Fibroblast of villous mesenchyme (primary cell): ENCODE data around the gene CCDC120. TPM values are rescaled to one million over a fixed set of nuclear protein-coding genes. Genes with fewer than 3 reads are reported as not detected.

ENCODE experiments used
- DNase-seq: peaks from one replicate; pipeline ENCODE4 v3.0.0-alpha.2; 2010; ENCODE audit warnings: low read depth
- H3K4me3 ChIP-seq: 2 replicates; pipeline ENCODE4 v1.5.1; 2011; ENCODE audit warnings: low read depth, mild to moderate bottlenecking, low read length
- total RNA-seq: library from RNA; depleted of rRNA; stranded (reverse); fragments of >200 nt; gene quantifications from 2 replicates; pipeline ENCODE4 v1.2.3, GENCODE V29; 2012
- TF ChIP-seq, protein P1 (sequence below): IDR thresholded peaks from 2 replicates; pipeline ENCODE4 v1.5.1; 2012; ENCODE audit warnings: low read depth, mild to moderate bottlenecking, low read length; ENCODE audit not compliant: insufficient read depth

Gene CCDC120
- total RNA-seq, 1 donor = 0.86 TPM

DNA sequence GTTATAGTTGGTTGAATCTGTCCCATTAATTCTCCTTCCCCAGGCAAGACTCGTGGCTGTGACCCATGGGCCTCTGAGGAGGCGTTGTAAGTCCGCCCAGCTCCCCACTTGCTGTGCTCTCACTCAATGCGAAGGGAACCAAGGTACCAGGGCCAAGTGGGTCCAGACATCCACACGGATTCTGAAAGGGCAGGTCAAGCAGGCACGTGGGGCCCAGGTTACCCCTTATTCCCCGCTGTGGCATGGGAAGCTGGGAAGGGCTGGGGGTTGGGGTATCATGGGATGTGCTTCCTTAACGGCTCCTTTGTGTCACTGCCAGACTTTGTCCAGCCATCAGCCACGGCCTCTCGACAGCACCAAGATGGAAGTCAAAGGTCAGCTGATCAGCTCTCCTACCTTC is 3.1 kb downstream of the CCDC120 start:
- TF ChIP-seq, protein P1, sequence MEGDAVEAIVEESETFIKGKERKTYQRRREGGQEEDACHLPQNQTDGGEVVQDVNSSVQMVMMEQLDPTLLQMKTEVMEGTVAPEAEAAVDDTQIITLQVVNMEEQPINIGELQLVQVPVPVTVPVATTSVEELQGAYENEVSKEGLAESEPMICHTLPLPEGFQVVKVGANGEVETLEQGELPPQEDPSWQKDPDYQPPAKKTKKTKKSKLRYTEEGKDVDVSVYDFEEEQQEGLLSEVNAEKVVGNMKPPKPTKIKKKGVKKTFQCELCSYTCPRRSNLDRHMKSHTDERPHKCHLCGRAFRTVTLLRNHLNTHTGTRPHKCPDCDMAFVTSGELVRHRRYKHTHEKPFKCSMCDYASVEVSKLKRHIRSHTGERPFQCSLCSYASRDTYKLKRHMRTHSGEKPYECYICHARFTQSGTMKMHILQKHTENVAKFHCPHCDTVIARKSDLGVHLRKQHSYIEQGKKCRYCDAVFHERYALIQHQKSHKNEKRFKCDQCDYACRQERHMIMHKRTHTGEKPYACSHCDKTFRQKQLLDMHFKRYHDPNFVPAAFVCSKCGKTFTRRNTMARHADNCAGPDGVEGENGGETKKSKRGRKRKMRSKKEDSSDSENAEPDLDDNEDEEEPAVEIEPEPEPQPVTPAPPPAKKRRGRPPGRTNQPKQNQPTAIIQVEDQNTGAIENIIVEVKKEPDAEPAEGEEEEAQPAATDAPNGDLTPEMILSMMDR = no peak
- DNase-seq = no peak
- H3K4me3 ChIP-seq = no peak overlapping the region

DNA sequence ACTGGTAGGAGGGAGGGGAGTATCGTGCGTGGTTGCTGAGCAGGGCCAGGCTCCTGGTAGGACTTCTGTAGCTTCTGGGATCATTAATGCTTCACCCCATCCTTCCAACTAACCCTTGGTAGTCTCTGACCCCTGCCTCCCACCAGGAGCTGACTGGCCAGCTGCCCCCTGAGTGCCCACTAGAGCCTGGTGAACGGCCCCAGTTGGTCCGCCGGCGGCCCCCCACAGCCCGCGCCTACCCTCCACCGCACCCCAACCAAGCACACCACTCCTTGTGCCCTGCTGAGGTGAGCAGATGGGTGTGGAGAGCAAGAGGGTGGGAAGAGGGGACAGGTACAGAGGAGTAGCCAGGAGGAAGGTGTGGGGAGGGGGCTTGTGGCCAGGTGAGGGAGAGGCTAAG is 4.9 kb downstream of the CCDC120 start:
- DNase-seq = no peak
- TF ChIP-seq, protein P1 = no peak
- no peak overlapping the region for H3K4me3 ChIP-seq

DNA sequence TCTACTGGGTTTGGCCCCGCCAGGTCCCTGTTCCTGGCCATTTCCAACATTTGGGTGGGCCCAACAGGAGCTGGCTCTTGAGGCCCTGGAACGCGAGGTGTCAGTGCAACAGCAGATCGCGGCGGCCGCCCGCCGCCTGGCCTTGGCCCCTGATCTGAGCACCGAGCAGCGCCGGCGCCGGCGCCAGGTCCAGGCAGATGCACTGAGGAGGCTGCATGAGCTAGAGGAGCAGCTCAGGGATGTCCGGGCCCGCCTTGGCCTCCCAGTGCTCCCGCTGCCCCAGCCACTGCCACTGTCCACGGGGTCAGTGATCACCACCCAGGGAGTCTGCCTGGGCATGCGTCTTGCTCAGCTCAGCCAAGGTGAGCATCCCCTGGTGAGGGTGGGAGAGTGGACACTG is 5.5 kb downstream of the CCDC120 start:
- no peak for DNase-seq
- TF ChIP-seq, protein P1 = no peak
- no peak overlapping the region for H3K4me3 ChIP-seq

DNA sequence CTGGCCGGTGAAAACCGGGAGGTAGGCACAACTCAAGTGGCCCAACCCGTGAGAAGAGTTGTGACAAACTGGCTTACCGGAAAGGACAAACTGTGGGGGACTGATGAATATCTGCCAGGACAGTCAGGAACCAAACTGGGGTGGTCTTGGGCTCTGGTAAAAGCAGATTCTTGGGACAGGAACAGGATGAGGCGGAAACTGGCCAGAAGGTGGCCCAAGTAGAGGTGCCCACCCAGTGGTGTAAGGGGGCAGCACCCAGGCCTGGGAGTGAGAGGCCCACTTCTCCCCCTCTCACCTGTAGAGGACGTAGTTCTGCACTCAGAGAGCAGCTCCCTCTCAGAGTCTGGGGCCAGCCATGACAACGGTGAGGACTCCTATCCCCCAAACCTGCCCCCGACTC is 5.9 kb downstream of the CCDC120 start:
- no peak for DNase-seq
- TF ChIP-seq, protein P1 = no peak
- no peak overlapping the region for H3K4me3 ChIP-seq

DNA sequence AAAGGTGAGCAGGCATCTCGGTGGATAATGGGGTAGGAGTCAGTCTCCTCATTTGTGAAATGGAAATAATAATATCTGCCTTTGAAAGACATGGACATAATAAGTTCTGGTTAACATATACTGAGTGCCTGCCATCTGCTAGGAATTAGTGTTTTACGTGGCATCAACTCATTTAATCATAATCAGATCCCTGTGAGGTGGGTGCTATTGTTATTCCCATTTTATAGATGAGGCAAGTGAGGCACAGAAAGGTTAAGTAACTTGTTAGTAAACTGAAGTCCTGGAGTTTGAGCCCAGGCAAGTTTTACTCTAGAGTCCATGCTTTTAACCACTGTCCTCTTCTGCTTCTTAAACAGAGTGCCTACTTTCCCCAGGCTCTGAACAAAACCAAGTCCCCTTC is 7.5 kb downstream of the CCDC120 start:
- H3K4me3 ChIP-seq = no peak overlapping the region
- TF ChIP-seq, protein P1 = no peak
- DNase-seq = no peak

DNA sequence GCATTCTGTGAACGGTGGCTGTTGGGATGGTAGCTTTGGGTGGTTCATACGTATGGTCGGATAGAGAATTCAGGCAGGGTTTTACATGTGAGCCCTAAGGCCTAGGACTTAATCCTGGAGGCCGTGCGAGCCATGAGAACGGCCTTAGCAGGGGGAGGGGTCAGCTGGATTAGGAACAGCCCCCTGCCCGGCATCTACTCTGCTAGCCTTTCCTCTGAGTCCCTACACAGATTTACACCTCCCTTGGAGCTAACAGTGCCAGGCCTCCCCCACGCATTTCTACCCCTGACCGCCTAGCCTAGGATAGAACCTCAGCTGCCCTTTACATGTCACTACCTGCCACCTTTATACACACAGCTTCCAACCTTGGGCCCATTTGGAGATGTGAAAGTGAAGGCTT is 7.9 kb downstream of the CCDC120 start:
- no peak overlapping the region for H3K4me3 ChIP-seq
- TF ChIP-seq, protein P1 = no peak
- DNase-seq = no peak
